Naive thymus-derived CD4-positive, alpha-beta T cell (primary cell): ENCODE results near the gene MBNL2. TPM values are rescaled to one million over a fixed set of nuclear protein-coding genes. Genes with fewer than 3 reads are reported as not detected.

Experiments used
- ATAC-seq: fragments of 150-1000 bp; cut with Tn5 transposase; 2 replicates; pipeline ENCODE4 v1.10.0; 2021; ENCODE audit warnings: mild to moderate bottlenecking, moderate library complexity
- CTCF ChIA-PET: fragments of 350-600 bp; sonication (Branson Sonifier 250); formaldehyde crosslinking; loops from one replicate; lab custom pipeline; 2021; ENCODE audit warnings: antibody characterized with exemption; lab: Charles Lee
- POLR2A ChIA-PET: fragments of 350-600 bp; sonication (Branson Sonifier 250); formaldehyde crosslinking; loops from one replicate; lab custom pipeline; 2021; ENCODE audit warnings: antibody characterized with exemption, inconsistent platforms; lab: Charles Lee
- DNase-seq, 9 donors: peaks; one replicate each; pipeline versions ENCODE4 v3.0.0 to v3.0.0-alpha.2; 2020 to 2022; ENCODE audit warnings: mixed read lengths in 1 of 9
- H3K27ac ChIP-seq: one replicate; pipeline ENCODE4 v1.7.0; 2013; ENCODE audit warnings: mild to moderate bottlenecking, low read depth, low read length, moderate library complexity
- H3K27me3 ChIP-seq, 2 donors: one replicate each; pipeline ENCODE4 v1.7.0; 2013; ENCODE audit warnings: low read length in 2 of 2, mild to moderate bottlenecking in 2 of 2, moderate library complexity in 2 of 2; ENCODE audit not compliant: control insufficient read depth in 2 of 2, insufficient read depth in 2 of 2
- H3K36me3 ChIP-seq, 3 experiments: 1 replicate in 2 of 3; 2 replicates in 1 of 3; pipeline ENCODE4 v1.7.0; 2013; ENCODE audit warnings: low read length in 3 of 3, mild to moderate bottlenecking in 3 of 3, moderate library complexity in 1 of 3; ENCODE audit not compliant: insufficient read depth in 3 of 3, control insufficient read depth in 2 of 3
- H3K4me1 ChIP-seq, 2 donors: one replicate each; pipeline ENCODE4 v1.7.0; 2013; ENCODE audit warnings: low read length in 2 of 2, mild to moderate bottlenecking in 2 of 2, moderate library complexity in 1 of 2; ENCODE audit not compliant: control insufficient read depth in 2 of 2, insufficient read depth in 2 of 2
- H3K4me3 ChIP-seq: 2 replicates; pipeline ENCODE4 v1.7.0; 2013; ENCODE audit warnings: mild to moderate bottlenecking, low read length
- H3K9me3 ChIP-seq, 3 experiments: 1 replicate in 2 of 3; 2 replicates in 1 of 3; pipeline ENCODE4 v1.7.0; 2013; ENCODE audit warnings: low read length in 3 of 3; ENCODE audit not compliant: control insufficient read depth in 2 of 3
- H3K27ac Mint-ChIP-seq, 9 donors: one replicate each; pipeline ENCODE4 v1.8.0; 2020 to 2022; ENCODE audit warnings: mixed read lengths in 9 of 9, mild to moderate bottlenecking in 8 of 9, moderate library complexity in 5 of 9, inconsistent platforms in 2 of 9
- H3K27me3 Mint-ChIP-seq, 5 donors: one replicate each; pipeline ENCODE4 v1.8.0; 2021 to 2022; ENCODE audit warnings: mixed read lengths in 5 of 5, mild to moderate bottlenecking in 1 of 5
- H3K36me3 Mint-ChIP-seq, 5 donors: one replicate each; pipeline ENCODE4 v1.8.0; 2020 to 2022; ENCODE audit warnings: mixed read lengths in 5 of 5, mild to moderate bottlenecking in 3 of 5, inconsistent platforms in 1 of 5
- H3K4me1 Mint-ChIP-seq, 7 donors: one replicate each; pipeline ENCODE4 v1.8.0; 2020 to 2022; ENCODE audit warnings: mixed read lengths in 7 of 7, mild to moderate bottlenecking in 3 of 7, inconsistent platforms in 1 of 7
- H3K4me3 Mint-ChIP-seq, 10 donors: one replicate each; pipeline ENCODE4 v1.8.0; 2020 to 2022; ENCODE audit warnings: mild to moderate bottlenecking in 10 of 10, mixed read lengths in 10 of 10, moderate library complexity in 6 of 10, inconsistent platforms in 2 of 10
- H3K9me3 Mint-ChIP-seq, 11 donors: one replicate each; pipeline ENCODE4 v1.8.0; 2020 to 2022; ENCODE audit warnings: mixed read lengths in 11 of 11, mild to moderate bottlenecking in 4 of 11, inconsistent platforms in 1 of 11, moderate library complexity in 1 of 11
- intact Hi-C, 2 donors: fragments of 100-400 bp; cut with micrococcal nuclease; formaldehyde crosslinking; loops; one replicate each; pipeline ENCODE4 v1.15.1; 2023
- polyA plus RNA-seq, 2 donors: library from polyadenylated mRNA; unstranded; fragments of 300-500 nt; fragmentation: Illumina TruSeq; gene quantifications; one replicate each; pipeline ENCODE4 v1.2.3, GENCODE V29; 2021
- total RNA-seq, 6 experiments: library from RNA in 5 of 6; stranded (reverse) in 5 of 6; gene quantifications; 1 replicate in 5 of 6; 2 replicates in 1 of 6; pipeline ENCODE4 v1.2.3 and lab custom pipeline; 2021 to 2026

The MBNL2 gene
- total and polyA plus RNA-seq, 7 experiments from 2014 or later = 13.4 to 28.6 (median 23.3) TPM

GRCh38 chr13:97221466-97221865 lies 667 bp upstream of the MBNL2 start:
- POLR2A ChIA-PET = interaction anchor here (1.2 to 5.1 kb wide), 4 partner anchors 9 to 211 kb away, joined by 4 to 39 read pairs (median 20); partner anchors contain the start of gene RAP2A
- Mint-ChIP-seq H3K36me3 (peaks cover 0 to 5% (median 0%) of the 10 kb centered on the region in 5 donors), H3K27me3 (no peaks in the 10 kb centered on the region), H3K27ac (peak overlapping the region in 8 of 9 donors; percentile 93 to 96 (median 94)), H3K9me3 (no peaks in the 10 kb centered on the region), H3K4me1 (peaks cover 23 to 52% (median 42%) of the 10 kb centered on the region in 7 donors), H3K4me3 (peak overlapping the region in 7 of 10 donors; percentile 88 to 96 (median 95))
- ATAC-seq (no peak), DNase-seq (no peak)
- Histone ChIP-seq H3K4me1 (peaks cover 26 to 29% of the 10 kb centered on the region in 2 donors), H3K4me3 (peak overlapping the region; percentile 80), H3K27ac (peak overlapping the region; percentile 81), H3K36me3 (no peaks in the 10 kb centered on the region), H3K9me3 (no peaks in the 10 kb centered on the region), H3K27me3 (no peaks in the 10 kb centered on the region)
- intact Hi-C loops = loop anchor here (5.0 to 10.0 kb wide), 7 partner anchors 107 to 1544 kb away; partner anchors contain the start of genes DNAJC3 (in 1 of the 2) and STK24 (in 1 of the 2)
- CTCF ChIA-PET = interaction anchor here (1.2 to 1.6 kb wide), 3 partner anchors 11 to 113 kb away, joined by 3 to 4 read pairs (median 4); no protein-coding TSS in a partner anchor

- peaks cover 0 to 3% (median 0%) of the 10 kb centered on the region in 5 donors for H3K36me3 Mint-ChIP-seq
- peaks cover 32 to 66% (median 54%) of the 10 kb centered on the region in 7 donors for H3K4me1 Mint-ChIP-seq
- Histone ChIP-seq H3K9me3 (no peaks in the 10 kb centered on the region), H3K27ac (peak overlapping the region; percentile 81), H3K27me3 (no peaks in the 10 kb centered on the region), H3K36me3 (no peaks in the 10 kb centered on the region), H3K4me1 (peaks cover 43% of the 10 kb centered on the region in 2 donors), H3K4me3 (peak overlapping the region; percentile 80)
- peak overlapping the region; percentile 88 to 96 (median 95) for H3K4me3 Mint-ChIP-seq
- intact Hi-C loops = loop anchor here (1.0 to 10.0 kb wide), 10 partner anchors 8 to 1546 kb away; partner anchors contain the start of genes DNAJC3 (in 1 of the 2) and STK24 (in 1 of the 2)
- H3K27ac Mint-ChIP-seq = peak overlapping the region; percentile 81 to 98 (median 94)
- POLR2A ChIA-PET = interaction anchor here (0.6 to 5.1 kb wide), 4 partner anchors 10 to 1999 kb away, joined by 3 to 39 read pairs (median 20); partner anchors contain the start of gene RAP2A
- no peaks in the 10 kb centered on the region for H3K9me3 Mint-ChIP-seq
- DNase-seq (peak in 2 of 9 donors; percentile 13 to 16), ATAC-seq (no peak)
- CTCF ChIA-PET = interaction anchor here (0.5 to 1.6 kb wide), 6 partner anchors 8 to 113 kb away, joined by 3 to 4 read pairs (median 4); no protein-coding TSS in a partner anchor
- no peaks in the 10 kb centered on the region for H3K27me3 Mint-ChIP-seq
These were observed 1.0 kb downstream of the MBNL2 start for GRCh38 chr13:97223037-97223710.

- Mint-ChIP-seq H3K4me3 (peak overlapping the region; percentile 88 to 96 (median 95)), H3K27me3 (no peaks in the 10 kb centered on the region), H3K4me1 (peaks cover 32 to 70% (median 54%) of the 10 kb centered on the region in 7 donors), H3K36me3 (peaks cover 0 to 3% (median 0%) of the 10 kb centered on the region in 5 donors), H3K27ac (peak overlapping the region; percentile 81 to 98 (median 94)), H3K9me3 (no peaks in the 10 kb centered on the region)
- peak overlapping the region; percentile 81 for H3K27ac ChIP-seq
- H3K36me3 ChIP-seq = no peaks in the 10 kb centered on the region
- CTCF ChIA-PET = interaction anchor here (0.8 to 1.4 kb wide), 4 partner anchors 9 to 120 kb away, joined by 3 to 5 read pairs (median 3); no protein-coding TSS in a partner anchor
- H3K4me3 ChIP-seq = peak overlapping the region; percentile 80
- H3K4me1 ChIP-seq = peaks cover 43 to 44% of the 10 kb centered on the region in 2 donors
- ATAC-seq (peak; percentile 10), DNase-seq (peak in 2 of 9 donors; percentile 25 to 26)
- POLR2A ChIA-PET = interaction anchor here (0.6 to 5.1 kb wide), 6 partner anchors 9 to 1999 kb away, joined by 3 to 39 read pairs (median 6); partner anchors contain the start of gene RAP2A
- no peaks in the 10 kb centered on the region for H3K27me3 ChIP-seq
- intact Hi-C loops = loop anchor here (1.0 to 10.0 kb wide), 11 partner anchors 9 to 1547 kb away; partner anchors contain the start of genes DNAJC3 (in 1 of the 2) and STK24 (in 1 of the 2)
- no peaks in the 10 kb centered on the region for H3K9me3 ChIP-seq
These were observed 1.8 kb downstream of the MBNL2 start for GRCh38 chr13:97223711-97224541.

GRCh38 chr13:97224544-97225300 lies 2.6 kb downstream of the MBNL2 start:
- H3K4me1 Mint-ChIP-seq = peaks cover 37 to 76% (median 59%) of the 10 kb centered on the region in 7 donors
- H3K9me3 ChIP-seq = no peaks in the 10 kb centered on the region
- H3K27ac ChIP-seq = peak overlapping the region; percentile 81
- DNase-seq (peak in 7 of 9 donors; percentile 18 to 64 (median 53)), ATAC-seq (peak; percentile 24)
- H3K4me1 ChIP-seq = peaks cover 43 to 44% of the 10 kb centered on the region in 2 donors
- H3K27me3 Mint-ChIP-seq = no peaks in the 10 kb centered on the region
- no peaks in the 10 kb centered on the region for H3K27me3 ChIP-seq
- peak overlapping the region; percentile 88 to 96 (median 95) for H3K4me3 Mint-ChIP-seq
- H3K9me3 Mint-ChIP-seq = no peaks in the 10 kb centered on the region
- H3K27ac Mint-ChIP-seq = peak overlapping the region; percentile 80 to 98 (median 94)
- POLR2A ChIA-PET = interaction anchor here (0.6 to 5.1 kb wide), 6 partner anchors 9 to 210 kb away, joined by 3 to 39 read pairs (median 10); partner anchors contain the start of gene RAP2A
- no peaks in the 10 kb centered on the region for H3K36me3 ChIP-seq
- intact Hi-C loops = loop anchor here (2.0 to 10.0 kb wide), 9 partner anchors 14 to 1547 kb away; partner anchors contain the start of genes DNAJC3 (in 1 of the 2) and STK24 (in 1 of the 2)
- peak overlapping the region; percentile 80 for H3K4me3 ChIP-seq
- H3K36me3 Mint-ChIP-seq = peaks cover 0 to 6% (median 4%) of the 10 kb centered on the region in 5 donors
- CTCF ChIA-PET = interaction anchor here (0.6 to 1.4 kb wide), 6 partner anchors 9 to 1481 kb away, joined by 3 to 5 read pairs (median 3); no protein-coding TSS in a partner anchor

- no peaks in the 10 kb centered on the region for H3K27me3 Mint-ChIP-seq
- Histone ChIP-seq H3K36me3 (no peaks in the 10 kb centered on the region), H3K27ac (peak overlapping the region; percentile 81), H3K9me3 (no peaks in the 10 kb centered on the region), H3K27me3 (no peaks in the 10 kb centered on the region), H3K4me3 (peak overlapping the region; percentile 80), H3K4me1 (peaks cover 43 to 44% of the 10 kb centered on the region in 2 donors)
- no peaks in the 10 kb centered on the region for H3K9me3 Mint-ChIP-seq
- H3K4me3 Mint-ChIP-seq = peak overlapping the region; percentile 60 to 96 (median 95)
- H3K27ac Mint-ChIP-seq = peak overlapping the region; percentile 80 to 98 (median 94)
- H3K4me1 Mint-ChIP-seq = peaks cover 46 to 78% (median 62%) of the 10 kb centered on the region in 7 donors
- peaks cover 0 to 9% (median 5%) of the 10 kb centered on the region in 5 donors for H3K36me3 Mint-ChIP-seq
- CTCF ChIA-PET = interaction anchor here (0.6 to 0.9 kb wide), 2 partner anchors 115 to 1480 kb away, joined by 3 read pairs; no protein-coding TSS in a partner anchor
- DNase-seq (no peak), ATAC-seq (no peak)
- POLR2A ChIA-PET = interaction anchor here (3.4 to 5.1 kb wide), 2 partner anchors 13 to 207 kb away, joined by 16 to 39 read pairs; partner anchors contain the start of gene RAP2A
- intact Hi-C loops = loop anchor here (2.0 to 10.0 kb wide), 4 partner anchors 13 to 1349 kb away; partner anchors contain the start of gene STK24 (in 1 of the 2)
These were observed 3.4 kb downstream of the MBNL2 start for GRCh38 chr13:97225533-97225932.
